Endothelial cell (in vitro differentiated cells): Measurements from ENCODE around the gene TEK. TPM values are rescaled to one million over a fixed set of nuclear protein-coding genes. Genes with fewer than 3 reads are reported as not detected.
A peak's percentile ranks its signal among the peaks of the same experiment; 100 is the strongest.

Source experiments
- DNase-seq: peaks from one replicate; pipeline ENCODE4 v3.0.0; 2021; ENCODE audit warnings: low spot score
- H3K27ac Mint-ChIP-seq: one replicate; pipeline ENCODE4 v1.8.0; 2021; ENCODE audit warnings: mixed read lengths, inconsistent platforms; ENCODE audit not compliant: unreplicated experiment
- H3K27me3 Mint-ChIP-seq: one replicate; pipeline ENCODE4 v1.8.0; 2021; ENCODE audit warnings: mild to moderate bottlenecking, moderate library complexity, mixed read lengths, inconsistent platforms; ENCODE audit not compliant: unreplicated experiment
- H3K36me3 Mint-ChIP-seq: one replicate; pipeline ENCODE4 v1.8.0; 2021; ENCODE audit warnings: mild to moderate bottlenecking, low read depth, mixed read lengths, inconsistent platforms; ENCODE audit not compliant: unreplicated experiment
- H3K4me1 Mint-ChIP-seq: one replicate; pipeline ENCODE4 v1.8.0; 2021; ENCODE audit warnings: mild to moderate bottlenecking, mixed read lengths, inconsistent platforms; ENCODE audit not compliant: unreplicated experiment
- H3K4me3 Mint-ChIP-seq: one replicate; pipeline ENCODE4 v1.8.0; 2021; ENCODE audit warnings: mild to moderate bottlenecking, mixed read lengths, inconsistent platforms; ENCODE audit not compliant: unreplicated experiment
- H3K9me3 Mint-ChIP-seq: one replicate; pipeline ENCODE4 v1.8.0; 2021; ENCODE audit warnings: mixed read lengths, inconsistent platforms; ENCODE audit not compliant: unreplicated experiment
- CTCF ChIP-seq: fragments of 200-600 bp; sonication (generic); IDR thresholded peaks from one replicate; pipeline ENCODE4 v1.5.0; 2021; ENCODE audit warnings: antibody characterized with exemption; ENCODE audit not compliant: unreplicated experiment
- total RNA-seq: library from RNA; stranded (reverse); fragmentation: NEBNext Ultra II Directional; extraction: Animal tissue kit (Norgen Biotek cat#: 25700); gene quantifications from one replicate; pipeline ENCODE4 v1.2.1, GENCODE V29; 2021; ENCODE audit not compliant: unreplicated experiment

TEK gene
- total RNA-seq, 1 donor from 2014 or later, result 448 TPM

GRCh38 chr9:27117489-27118135, 8.6 kb downstream of the TEK start:
- peak; percentile 62 for DNase-seq
- H3K27ac Mint-ChIP-seq, result peak overlapping the region; percentile 85
- peak overlapping the region; percentile 86 for H3K4me3 Mint-ChIP-seq
- TF ChIP-seq CTCF, result no peak
- H3K27me3 Mint-ChIP-seq, result peaks cover 14% of the 10 kb centered on the region
- peaks cover 83% of the 10 kb centered on the region for H3K4me1 Mint-ChIP-seq
- peaks cover 58% of the 10 kb centered on the region for H3K36me3 Mint-ChIP-seq
- H3K9me3 Mint-ChIP-seq, result no peaks in the 10 kb centered on the region

- no peak for DNase-seq
- Mint-ChIP-seq H3K27ac (peak overlapping the region; percentile 48), H3K9me3 (no peaks in the 10 kb centered on the region), H3K4me1 (peaks cover 79% of the 10 kb centered on the region), H3K36me3 (peaks cover 57% of the 10 kb centered on the region), H3K27me3 (peaks cover 18% of the 10 kb centered on the region), H3K4me3 (peak overlapping the region; percentile 70)
- no peak for TF ChIP-seq CTCF
Observed at GRCh38 chr9:27118916-27119315, 9.9 kb downstream of the TEK start.

- Mint-ChIP-seq H3K27ac (no peak overlapping the region), H3K9me3 (no peaks in the 10 kb centered on the region), H3K4me1 (peaks cover 64% of the 10 kb centered on the region), H3K36me3 (peaks cover 69% of the 10 kb centered on the region), H3K27me3 (peaks cover 18% of the 10 kb centered on the region), H3K4me3 (peak overlapping the region; percentile 8)
- DNase-seq, result no peak
- no peak for TF ChIP-seq CTCF
Observed at GRCh38 chr9:27124151-27124550, 15.1 kb downstream of the TEK start.

GRCh38 chr9:27125030-27125429, 16.0 kb downstream of the TEK start:
- no peak for DNase-seq
- Mint-ChIP-seq H3K4me1 (peaks cover 61% of the 10 kb centered on the region), H3K4me3 (no peak overlapping the region), H3K36me3 (peaks cover 66% of the 10 kb centered on the region), H3K27ac (no peak overlapping the region), H3K9me3 (no peaks in the 10 kb centered on the region), H3K27me3 (peaks cover 13% of the 10 kb centered on the region)
- no peak for TF ChIP-seq CTCF

- Mint-ChIP-seq H3K9me3 (no peaks in the 10 kb centered on the region), H3K4me3 (peak overlapping the region; percentile 14), H3K36me3 (peaks cover 63% of the 10 kb centered on the region), H3K4me1 (peaks cover 59% of the 10 kb centered on the region), H3K27ac (peak overlapping the region; percentile 14), H3K27me3 (peaks cover 13% of the 10 kb centered on the region)
- TF ChIP-seq CTCF, result no peak
- DNase-seq, result no peak
Observed at GRCh38 chr9:27125936-27126335, 16.9 kb downstream of the TEK start.
